Right ventricle myocardium superior (tissue), 1 donor: ENCODE measurements around the gene CD3D. TPM values are rescaled to one million over a fixed set of nuclear protein-coding genes. Genes with fewer than 3 reads are reported as not detected.

Experiments
- ATAC-seq: fragments of 200-7000 bp; cut with Tn5 transposase; one replicate; pipeline ENCODE4 v1.9.1; 2020; ENCODE audit warnings: mild to moderate bottlenecking; ENCODE audit not compliant: poor library complexity
- DNase-seq: peaks from one replicate; pipeline ENCODE4 v3.0.0-alpha.2; 2020
- intact Hi-C: fragments of 100-400 bp; cut with DNase I; formaldehyde crosslinking; loops from one replicate; pipeline ENCODE4 v1.11.2; 2022
- total RNA-seq: library from RNA; stranded (reverse); fragmentation: NEBNext Ultra II Directional; extraction: Animal tissue kit (Norgen Biotek cat#: 25700); gene quantifications from one replicate; pipeline ENCODE4 v1.2.1, GENCODE V29; 2021
- donor health status: DM: no; HTN: yes; CAD: no; lungs with severe emphysema.

CD3D gene
- total RNA-seq, 1 donor from 2014 or later: 0.62 TPM

DNA sequence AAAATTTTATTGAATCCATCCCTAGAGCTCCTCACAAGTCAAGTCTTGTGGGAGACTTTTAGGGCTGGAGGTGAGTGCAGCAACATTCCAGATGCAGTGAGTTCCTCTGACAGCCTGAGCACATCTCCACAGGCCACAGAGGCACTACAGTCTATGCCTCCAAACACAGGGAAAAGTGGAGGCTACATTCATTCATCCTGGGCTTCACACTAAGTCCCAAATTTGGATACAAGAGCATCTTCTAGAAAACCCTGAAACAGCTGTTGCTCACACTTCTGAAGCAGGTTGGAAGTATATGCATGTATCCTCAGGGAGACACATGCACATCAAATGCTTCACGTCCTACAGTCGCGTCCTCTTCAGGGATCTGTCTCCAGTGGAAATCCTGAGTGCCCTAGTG, 1.2 kb downstream of the CD3D start:
- intact Hi-C loops: no loop called here
- DNase-seq: no peak
- no peak for ATAC-seq

DNA sequence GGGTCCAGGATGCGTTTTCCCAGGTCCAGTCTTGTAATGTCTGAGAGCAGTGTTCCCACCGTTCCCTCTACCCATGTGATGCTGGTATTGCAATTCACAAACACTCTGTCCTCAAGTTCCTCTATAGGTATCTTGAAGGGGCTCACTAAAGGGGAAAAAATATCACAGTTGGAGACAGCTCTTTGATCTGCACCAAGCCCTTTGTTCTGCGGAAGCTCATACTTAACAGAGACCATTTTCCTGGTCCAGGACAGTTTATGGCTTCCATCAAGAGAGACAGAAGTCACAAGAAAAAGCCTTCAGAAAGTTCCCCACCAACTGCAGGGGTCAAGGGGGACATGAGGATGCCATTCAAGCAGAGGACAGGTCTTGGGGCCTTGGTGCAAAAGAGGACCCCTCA, 2.1 kb downstream of the CD3D start:
- no peak for ATAC-seq
- intact Hi-C loops: no loop called here

DNA sequence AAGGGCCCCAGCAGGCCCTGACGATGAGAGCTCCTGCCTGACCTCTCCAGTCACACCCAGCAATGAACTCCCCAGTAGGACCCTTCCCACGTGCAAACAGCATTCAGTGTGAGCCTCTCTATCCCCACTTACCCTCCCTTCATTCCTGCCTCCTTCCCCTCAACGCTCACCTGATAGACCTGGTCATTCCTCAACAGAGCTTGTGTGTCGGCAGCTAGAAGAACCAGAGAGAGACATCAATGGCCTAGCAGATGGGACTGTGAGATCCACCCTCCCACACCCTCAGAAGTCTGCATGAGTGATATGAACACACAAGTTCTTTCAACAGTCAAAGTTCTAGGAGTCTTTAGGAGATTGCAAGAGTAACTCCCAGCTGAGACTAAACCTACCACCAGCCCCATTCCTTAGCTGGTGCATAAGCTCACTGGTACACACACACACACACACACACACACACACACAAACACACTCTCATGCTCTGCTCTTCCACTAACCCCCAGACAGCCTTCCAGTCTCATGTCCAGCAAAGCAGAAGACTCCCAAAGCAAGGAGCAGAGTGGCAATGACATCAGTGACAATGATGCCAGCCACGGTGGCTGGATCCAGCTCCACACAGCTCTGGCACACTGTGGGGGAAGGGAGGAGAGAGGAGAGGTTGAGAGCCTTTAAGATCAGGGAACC, 3.1 kb downstream of the CD3D start:
- no peak for DNase-seq
- no peak for ATAC-seq
- intact Hi-C loops: no loop called here

More for the DNA sequence above, 2.1 kb downstream of the CD3D start:
- no peak for DNase-seq

DNA sequence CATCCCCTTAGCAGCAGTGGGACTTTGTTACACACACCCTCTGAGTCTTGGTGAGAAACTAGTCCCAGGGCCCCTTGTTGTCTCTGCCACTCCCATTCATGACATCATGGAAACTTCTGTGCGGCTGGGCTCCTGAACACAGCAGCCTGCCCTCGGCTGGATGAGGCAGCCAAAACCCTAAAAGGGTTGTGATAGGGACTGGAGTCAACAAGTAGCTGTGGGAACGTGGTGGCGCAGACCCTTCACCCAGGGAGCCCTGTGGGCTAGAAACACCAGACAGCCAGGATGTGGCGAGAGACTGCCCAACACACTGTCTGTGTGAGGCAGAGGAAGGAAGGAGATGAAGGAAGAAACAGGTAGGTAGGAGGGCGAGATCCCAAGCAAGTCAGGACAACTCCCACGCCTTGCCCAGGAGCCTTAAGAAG, 3.9 kb downstream of the CD3D start:
- DNase-seq (no peak), ATAC-seq (peak; percentile 38)
- intact Hi-C loops: no loop called here

DNA sequence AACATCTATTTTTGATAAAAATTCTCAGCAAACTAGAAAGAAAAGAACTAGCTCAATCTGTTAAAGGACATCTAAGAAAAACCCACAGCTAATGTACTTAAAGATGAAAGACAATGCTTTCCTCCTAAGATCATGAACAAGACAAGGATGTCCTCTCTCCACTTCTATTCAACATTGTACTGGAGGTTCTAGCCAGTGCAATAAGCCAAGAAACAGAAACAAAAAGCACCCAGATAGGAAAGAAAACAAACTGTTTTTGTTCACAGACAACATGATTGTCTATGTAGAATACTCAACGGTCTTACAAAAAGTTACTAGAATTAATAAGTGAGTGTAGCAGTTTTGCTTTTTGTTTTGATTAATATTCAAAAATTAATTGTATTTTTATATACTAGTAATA, 7.8 kb downstream of the CD3D start:
- no peak for ATAC-seq
- intact Hi-C loops: no loop called here
- no peak for DNase-seq

DNA sequence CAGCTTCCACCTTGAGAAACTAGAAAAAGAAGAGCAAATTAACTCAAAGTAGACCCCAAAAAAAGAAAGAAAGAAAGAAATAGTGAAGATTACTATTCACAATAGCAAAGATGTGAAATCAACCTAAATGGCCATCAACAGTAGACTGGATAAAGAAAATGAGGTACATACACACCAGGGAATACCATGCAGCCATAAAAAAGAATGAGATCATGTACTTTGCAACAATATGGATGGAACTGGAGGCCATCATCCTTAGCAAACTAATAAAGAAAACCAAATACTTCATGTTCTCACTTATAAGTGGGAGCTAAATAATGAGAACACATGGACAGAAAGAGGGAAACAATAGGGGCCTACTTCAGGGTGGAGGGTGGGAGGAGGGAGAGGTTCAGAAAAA, 13.8 kb downstream of the CD3D start:
- DNase-seq: no peak
- ATAC-seq: no peak
- intact Hi-C loops: no loop called here

DNA sequence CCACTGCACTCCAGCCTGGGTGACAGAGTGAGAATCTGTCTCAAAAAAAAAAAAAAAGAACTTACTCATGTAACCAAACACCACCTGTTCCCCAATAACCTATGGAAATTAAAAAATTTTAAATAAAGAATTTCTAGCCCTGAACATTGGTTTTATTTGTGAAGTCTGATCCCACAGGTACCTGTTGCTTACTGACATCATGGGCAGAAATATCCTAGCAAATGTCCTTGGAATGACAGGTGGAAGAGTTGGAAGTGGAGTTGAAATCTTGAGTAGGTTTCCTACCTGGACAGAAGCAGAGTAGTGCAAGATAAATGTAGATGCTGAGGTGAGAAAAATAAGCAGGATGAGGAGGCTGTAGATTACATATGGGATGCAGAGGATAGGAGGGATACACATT, 17.2 kb downstream of the CD3D start:
- ATAC-seq (no peak), DNase-seq (no peak)
- intact Hi-C loops: no loop called here

DNA sequence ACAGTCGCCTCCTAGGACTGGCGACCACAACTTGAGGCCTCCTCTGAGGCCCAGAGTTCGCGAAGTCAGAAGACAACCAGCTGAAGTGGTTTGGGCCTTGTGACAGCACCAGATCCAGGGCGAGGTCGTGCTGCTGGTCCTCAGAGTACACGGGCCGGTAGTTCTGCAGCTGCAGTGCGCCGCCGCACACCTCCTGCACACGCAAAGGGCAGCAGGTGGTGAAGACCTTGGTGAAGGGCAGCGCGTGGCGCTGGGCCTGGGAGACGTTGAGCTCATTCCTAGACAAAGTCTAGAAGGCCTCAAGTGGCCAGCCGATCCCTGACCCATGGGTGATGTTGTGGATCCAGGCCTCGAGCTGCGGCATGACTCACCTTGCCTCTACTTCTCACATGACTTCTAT, 19.8 kb downstream of the CD3D start:
- no peak for ATAC-seq
- intact Hi-C loops: no loop called here
- DNase-seq: no peak

DNA sequence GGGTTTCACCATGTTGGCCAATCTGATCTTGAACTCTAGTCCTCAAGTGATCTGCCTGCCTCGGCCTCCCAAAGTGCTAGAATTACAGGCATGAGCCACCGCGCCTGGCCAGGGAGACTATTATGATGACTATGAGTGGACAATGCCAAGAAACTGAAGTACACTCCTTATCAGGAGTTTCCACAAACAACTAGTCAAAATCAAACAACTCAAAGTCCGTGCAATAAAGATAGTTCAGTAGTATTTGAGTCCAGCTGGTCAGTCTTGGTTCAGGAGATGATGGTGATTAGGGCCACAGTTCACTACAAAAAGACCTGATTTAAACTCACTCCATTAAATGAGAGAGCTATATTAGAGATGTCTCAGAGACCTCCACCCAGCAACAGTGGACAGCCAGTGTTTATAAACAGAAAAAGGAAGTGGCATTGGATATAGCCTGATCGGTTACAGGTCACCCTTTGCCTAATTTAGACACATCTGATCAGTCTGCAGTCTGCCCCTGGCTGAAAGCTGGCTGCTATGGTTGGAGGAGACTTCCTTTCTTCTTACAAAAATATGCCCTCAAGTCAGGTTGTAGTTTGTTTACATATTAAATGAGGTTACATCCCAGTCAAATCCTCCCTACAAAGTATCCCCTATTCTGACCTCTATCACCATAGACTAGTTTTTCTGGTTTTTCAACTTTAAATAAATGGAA, 21.0 kb downstream of the CD3D start:
- DNase-seq (no peak), ATAC-seq (peak; percentile 42)
- intact Hi-C loops: no loop called here

DNA sequence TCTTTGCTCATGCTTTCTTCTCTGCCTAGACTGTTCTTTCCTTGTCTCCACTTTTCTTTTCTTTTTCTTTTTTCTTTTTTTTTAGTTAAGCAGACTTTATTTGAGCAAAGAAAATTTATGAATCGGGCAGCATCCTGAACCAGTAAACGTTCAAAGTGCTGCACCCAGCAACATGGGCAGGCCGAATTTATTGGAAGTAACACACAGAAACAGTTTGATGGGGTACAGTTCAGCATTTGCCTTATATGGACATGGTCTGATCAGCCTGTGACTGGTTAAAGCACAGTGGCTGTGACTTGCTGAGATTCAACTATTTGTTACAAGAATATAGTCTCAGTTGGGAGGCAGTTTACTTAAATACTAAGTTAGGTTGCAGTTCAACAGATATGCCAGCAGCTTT, 22.0 kb downstream of the CD3D start:
- DNase-seq (no peak), ATAC-seq (no peak)
- intact Hi-C loops: no loop called here

DNA sequence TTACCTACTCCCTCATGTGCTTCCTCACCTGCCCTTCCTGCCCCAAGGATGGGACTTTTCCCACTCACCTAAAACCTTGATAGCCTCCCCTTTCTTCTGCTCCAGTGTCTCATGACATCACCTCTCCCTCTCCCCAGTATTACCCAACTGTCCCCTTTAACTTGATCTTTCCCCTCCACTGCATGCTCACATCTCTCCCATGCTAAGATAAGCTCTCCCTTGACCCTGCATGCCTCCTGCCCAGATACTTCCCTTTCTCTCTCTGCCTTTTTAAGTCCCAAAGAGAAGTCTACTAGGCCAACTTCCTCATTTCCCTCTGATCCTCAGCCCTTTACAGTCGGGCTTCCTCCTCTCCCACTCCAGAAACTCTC, 23.2 kb downstream of the CD3D start:
- intact Hi-C loops: no loop called here
- DNase-seq (no peak), ATAC-seq (peak; percentile 47)

DNA sequence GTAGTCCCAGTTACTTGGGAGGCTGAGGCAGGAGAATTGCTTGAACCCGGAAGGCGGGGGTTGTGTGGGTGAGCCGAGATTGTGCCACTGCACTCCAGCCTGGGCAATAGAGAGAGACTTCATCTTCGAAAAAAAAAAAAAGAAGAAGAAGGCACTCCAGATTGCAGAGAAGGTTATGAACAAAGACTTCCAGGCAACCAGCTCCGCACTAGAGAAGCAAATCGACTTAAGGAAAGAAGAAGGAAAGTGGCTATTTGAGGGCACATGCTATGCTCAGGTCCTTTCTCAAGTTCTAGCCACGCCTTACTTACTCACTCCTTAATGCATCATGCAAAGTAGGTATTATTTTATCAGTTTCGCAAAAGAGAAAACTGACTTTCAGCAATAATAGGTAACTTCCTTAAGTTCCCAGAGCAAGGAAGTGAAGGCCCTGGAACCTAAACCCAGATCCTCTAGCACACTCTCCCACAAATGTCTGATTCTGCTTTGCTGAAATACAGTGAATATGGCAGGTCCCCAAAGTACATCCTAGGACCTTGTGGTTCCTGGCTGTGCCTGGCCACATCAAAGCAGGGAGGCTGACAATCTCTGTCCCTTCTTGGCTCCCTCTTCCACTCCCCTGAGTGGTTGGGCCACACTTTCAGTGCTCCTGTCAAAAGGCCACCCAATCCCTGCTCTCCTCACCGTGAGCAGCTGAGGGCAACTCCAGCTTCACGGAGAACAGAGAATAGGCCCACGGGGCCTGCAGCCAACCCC, 23.7 kb downstream of the CD3D start:
- DNase-seq: no peak
- intact Hi-C loops: no loop called here
- no peak for ATAC-seq

DNA sequence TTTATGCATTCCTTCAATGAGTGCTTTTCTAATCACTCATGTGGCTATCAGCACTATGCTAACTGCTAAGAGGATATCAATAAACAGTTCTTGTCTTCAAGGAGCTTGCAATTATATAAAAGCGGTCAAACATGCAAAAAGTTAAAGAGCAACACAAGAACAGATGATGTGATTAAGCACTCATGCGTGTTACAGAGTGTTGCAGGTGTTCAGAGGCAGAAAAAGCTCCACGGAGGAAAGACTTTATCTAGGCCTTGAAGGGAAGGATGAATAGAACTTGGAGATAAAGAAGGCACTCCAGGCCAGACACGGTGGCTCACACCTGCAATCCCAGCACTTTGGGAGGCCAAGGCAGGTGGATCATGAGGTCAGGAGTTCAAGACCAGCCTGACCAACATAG, 24.4 kb downstream of the CD3D start:
- no peak for ATAC-seq
- DNase-seq: no peak
- intact Hi-C loops: no loop called here

DNA sequence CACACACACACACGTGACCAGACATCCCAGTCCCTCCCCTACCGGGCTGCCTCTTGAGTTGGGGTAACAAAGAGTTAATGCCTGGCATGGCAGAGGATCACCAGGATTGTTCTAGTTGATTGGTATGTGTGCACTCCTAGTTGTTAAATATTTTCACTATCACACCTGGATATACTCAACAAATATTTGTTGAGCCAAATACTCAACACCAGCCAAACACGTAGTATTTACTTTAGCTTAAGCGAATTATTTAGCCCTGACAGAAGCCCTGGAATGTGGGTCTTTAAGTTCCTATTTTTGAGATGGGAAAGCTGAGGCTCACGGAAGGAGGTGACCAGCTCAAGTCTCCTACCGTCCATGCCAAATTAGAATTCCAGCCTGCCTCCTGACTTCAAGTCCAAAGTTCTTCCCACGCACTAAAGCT, 27.5 kb downstream of the CD3D start:
- ATAC-seq (no peak), DNase-seq (no peak)
- intact Hi-C loops: no loop called here

DNA sequence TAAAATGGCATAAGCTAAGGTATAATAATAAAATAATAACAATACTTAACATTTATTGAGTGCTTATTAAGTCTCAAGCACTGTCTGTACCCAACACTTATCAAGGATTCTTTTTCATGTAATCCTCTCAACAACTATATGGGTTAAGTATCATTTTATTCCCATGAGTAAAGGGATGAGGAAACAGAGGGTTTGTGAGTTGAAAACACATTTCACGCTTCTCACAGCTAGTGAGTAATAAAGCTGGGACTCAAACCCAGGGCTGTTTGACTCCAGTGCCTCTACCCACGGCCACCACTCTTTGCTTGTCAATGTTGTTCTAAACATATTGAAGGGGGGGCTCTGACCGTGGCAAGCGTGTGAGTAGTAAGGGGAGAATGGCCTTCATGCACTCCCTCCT, 29.3 kb downstream of the CD3D start:
- intact Hi-C loops: no loop called here
- ATAC-seq: no peak

DNA sequence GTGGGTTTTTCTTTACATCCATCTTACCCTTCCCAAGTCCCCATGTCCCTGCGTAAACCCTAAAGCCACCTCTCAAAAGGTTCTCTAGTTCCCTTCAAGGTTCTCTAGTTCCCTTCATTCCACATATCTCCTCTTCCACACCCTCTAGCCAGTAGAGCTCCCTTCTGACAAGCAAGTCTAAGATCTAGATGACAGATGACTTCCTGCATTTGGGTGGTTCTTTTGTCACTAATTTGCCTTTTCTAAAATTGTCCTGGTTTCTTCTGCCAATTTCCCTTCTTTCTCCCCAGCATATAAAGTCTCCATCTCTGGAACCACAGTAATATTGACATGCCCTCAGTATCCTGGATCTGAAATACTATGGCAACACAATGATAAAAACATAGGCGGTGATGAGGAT, 30.2 kb downstream of the CD3D start:
- ATAC-seq (no peak), DNase-seq (no peak)
- intact Hi-C loops: no loop called here

More for the DNA sequence above, 29.3 kb downstream of the CD3D start:
- no peak for DNase-seq

DNA sequence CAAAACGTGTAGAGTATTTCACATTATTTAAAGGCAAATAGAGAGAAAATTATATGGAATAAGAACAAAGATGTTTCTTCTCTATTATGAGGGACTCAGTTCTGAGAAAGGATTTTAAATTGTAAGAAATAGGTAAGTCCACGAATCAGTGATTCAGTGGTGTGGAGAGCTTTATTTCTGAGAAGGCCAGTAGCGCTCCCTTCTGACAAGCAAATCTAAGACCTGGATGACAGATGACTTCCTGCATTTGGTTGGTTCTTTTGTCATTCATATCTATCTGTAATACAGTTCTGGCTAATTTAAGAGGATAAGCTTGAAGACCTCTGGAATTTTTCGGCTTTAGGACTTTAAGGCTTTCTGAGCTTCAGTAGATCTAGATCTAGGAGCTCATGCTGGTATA, 31.0 kb downstream of the CD3D start:
- DNase-seq (no peak), ATAC-seq (no peak)
- intact Hi-C loops: no loop called here

DNA sequence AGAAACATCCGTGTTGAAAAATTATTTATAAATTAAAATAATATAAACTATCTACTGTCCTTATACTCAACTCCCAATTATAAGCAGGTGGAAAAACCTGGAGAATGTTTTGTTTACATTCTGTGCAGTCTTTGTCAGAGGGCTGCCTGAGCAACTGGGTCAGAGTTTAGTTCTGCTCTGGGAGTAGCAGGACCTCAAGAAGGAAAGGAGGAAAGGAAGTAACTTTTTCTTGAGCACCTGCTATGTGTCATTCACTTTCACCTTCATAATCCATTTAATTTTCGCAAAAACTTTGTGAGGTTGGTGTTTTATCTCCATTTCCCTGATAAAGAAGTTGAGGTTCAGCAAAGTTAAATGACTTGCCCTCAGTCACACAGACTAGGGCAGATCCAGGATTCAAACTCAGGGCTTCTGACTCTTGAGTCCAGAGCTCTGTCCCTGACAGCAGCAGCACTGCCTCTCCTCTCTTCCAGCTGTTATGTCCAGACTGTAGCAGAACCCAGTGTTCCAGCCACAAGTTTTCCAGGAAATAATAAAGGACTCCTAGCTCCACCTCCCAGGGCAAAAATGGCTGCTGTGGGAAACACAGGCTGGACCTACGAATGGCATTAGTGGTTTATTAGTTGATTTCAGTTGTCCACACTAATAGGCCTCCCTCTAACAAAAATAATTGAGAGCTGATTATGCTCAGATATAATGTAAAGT, 31.6 kb downstream of the CD3D start:
- ATAC-seq (no peak), DNase-seq (no peak)
- intact Hi-C loops: no loop called here

DNA sequence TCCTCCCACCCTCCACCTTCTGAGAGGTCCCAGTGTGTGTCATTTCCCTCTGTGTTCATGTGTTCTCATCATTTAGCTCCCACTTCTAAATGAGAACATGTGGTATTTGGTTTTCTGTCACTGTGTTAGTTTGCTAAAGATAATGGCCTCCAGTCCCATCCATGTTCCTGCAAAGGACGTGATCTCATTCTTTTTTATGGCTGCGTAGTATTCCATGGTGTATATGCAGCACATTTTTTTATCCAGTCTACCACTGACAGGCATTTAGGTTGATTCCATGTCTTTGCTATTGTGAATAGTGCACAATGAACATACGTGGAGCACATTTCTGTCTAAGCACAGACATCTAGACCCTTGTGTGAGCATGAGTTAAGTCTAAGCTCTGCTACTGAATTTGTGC, 32.2 kb downstream of the CD3D start:
- no peak for ATAC-seq
- intact Hi-C loops: no loop called here
- no peak for DNase-seq
